HG03442 (cell line): ENCODE measurements around the gene TDG.
"Not testable (repeated sequence)": the region's sequence is repeated elsewhere in the genome, so short reads cannot be mapped to it uniquely, and the experiment has no call there.

Experiments
- ATAC-seq: cut with Tn5 transposase; IDR thresholded peaks from one replicate; pipeline ENCODE4 v1.9.1; 2021; ENCODE audit warnings: mild to moderate bottlenecking, moderate library complexity; ENCODE audit not compliant: unreplicated experiment

The TDG gene

DNA sequence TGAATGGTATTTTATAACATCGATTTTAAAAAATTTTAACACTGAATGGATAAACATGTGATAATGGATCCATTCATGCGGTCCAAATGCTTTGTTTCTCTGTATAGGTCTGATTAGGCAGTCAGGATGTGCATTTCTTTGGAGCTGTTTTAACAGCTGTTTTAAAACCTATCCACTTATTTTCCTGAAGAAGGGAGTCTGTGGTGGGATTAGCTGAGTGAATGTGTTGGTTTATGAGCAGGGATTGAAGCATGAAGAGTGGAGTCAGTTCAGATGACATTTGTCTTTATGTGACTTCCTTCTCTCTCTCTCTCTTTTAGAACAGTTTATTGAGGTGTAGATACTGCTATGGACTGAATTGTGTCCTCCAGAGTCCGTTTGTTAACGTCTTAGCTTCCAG is 46.7 kb downstream of the TDG start:
- ATAC-seq: no peak

DNA sequence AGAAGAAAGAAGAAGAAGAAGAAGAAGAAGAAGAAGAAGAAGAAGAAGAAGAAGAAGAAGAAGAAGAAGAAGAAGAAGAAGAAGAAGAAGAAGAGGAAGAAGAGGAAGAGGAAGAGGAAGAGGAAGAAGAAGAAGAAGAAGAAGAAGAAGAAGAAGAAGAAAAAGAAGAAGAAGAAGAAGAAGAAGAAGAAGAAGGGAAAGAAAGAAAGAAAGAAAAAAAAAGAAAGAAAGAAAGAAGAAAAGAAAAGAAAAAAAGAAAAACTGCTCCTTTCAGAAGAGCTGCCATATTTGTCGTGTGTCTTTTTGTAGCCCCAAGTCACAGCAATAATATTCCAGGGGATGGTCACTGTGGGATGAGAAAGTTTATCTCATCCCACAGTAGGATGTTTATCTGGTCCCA is 56.2 kb downstream of the TDG start:
- not testable (repeated sequence) for ATAC-seq

DNA sequence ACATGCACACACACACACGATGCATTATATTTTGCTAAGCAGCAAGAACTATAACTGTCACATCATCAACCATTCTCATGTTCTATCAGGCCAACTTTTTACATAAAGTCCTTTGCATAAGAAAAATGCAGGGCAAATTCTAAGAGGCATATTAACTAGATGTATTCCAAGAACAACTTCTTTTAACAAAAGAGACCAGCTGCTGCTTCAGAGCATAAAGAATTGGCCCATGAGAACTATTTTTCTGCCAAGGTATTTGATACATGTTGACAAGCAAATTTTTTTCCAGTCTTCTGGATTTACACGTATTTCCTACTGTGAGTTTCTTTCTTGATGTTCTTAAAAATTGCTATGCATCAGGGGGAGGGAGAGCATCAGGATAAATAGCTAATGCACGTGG is 57.1 kb downstream of the TDG start:
- no peak for ATAC-seq

DNA sequence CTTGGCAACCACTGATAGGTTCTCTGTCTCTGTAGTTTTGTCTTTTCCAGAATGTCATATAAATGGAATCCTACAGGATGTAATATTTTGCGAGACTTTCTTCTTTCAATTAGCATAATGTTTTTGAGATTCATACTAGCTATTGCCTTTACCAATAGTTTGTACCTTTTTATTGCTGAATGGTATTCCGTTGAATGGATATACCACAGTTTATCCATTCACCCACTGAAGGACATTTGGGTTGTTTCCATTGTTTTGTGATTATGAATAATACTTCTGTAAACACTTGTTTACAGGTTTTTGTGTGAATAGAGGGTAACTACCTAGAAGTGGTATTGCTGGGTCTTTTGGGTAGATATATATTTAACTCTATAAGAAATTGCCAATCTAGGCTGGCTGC is 58.0 kb downstream of the TDG start:
- no peak for ATAC-seq

DNA sequence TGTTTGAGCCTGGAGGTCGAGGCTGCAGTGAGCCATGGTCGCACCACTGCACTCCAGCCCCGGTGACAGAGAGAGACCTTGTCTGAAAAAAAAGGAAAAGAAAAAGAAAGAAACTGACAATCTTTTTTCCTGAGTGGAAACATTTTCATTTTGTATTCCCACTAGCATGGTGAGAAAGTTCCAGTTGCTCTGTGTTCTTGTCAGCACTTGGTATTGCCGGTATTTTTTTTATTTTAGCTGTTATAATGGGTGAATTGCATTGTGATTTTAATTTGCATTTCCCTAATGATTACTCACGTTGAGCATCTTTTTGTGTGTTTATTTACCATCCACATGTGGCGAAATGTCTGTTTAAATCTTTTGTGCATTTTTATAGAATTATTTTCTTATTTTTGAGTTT is 58.7 kb downstream of the TDG start:
- no peak for ATAC-seq

- ATAC-seq: no peak
Observed at GRCh38 chr12:104025771-104026170, 60.1 kb downstream of the TDG start.

DNA sequence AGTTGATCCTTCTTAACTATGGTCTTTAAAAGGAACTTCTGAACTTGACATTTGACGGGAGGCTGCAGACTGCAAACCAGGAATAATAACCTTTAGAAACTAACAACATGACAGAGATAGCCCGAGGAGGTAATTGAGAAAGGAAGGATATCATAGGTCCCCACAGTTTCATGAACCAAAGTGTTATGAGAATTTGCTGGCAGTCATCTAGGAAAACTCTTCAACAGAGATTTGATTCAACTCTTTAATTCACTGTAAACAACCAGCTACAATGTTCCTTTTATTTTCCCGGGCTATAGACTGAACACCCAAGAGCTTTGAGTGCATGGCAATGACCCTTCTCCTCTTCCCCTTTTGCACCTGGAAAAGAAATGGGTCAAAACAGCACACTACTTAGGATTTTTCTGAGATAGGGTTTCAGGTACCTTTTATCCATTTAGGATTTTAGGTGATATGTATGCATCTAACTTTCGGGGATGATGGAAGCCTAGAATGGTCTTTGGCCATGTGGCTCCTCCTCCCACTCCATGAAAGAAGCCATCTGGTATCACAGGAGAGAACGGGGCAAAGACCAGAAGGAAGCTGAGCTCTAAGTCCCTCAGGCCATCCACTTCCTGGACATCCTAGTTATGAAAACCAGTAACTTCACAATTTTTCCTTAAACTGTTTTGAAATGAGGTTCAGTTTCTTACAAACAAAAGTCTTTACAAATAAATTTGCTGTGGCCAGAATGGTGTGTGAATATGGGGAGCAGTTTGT is 61.3 kb downstream of the TDG start:
- ATAC-seq: no peak

- not testable (repeated sequence) for ATAC-seq
Observed at GRCh38 chr12:104030596-104030995, 64.9 kb downstream of the TDG start.

DNA sequence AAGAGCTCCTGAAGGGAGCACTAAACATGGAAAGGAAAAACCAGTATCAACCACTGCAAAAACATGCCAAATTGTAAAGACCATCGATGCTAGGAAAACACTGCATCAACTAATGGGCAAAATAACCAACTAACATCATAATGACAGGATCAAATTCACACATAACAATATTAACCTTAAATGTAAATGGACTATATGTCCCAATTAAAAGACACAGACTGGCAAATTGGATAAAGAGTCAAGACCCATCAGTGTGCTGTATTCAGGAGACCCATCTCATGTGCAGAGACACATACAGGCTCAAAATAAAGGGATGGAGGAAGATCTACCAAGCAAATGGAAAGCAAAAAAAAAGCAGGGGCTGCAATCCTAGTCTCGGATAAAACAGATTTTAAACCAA is 70.5 kb downstream of the TDG start:
- not testable (repeated sequence) for ATAC-seq
